Stimulated activated CD4-positive, alpha-beta T cell treated with anti-CD3 and anti-CD28 coated beads, Interleukin-1b, Interleukin-23, amount 100 ng/mL, for 48 hours (primary cell): Measurements from ENCODE around the gene MTFMT.
A peak's percentile ranks its signal among the peaks of the same experiment; 100 is the strongest.
"Not testable (repeated sequence)": the region's sequence is repeated elsewhere in the genome, so short reads cannot be mapped to it uniquely, and the experiment has no call there.

ENCODE experiments used
- DNase-seq: peaks from one replicate; pipeline ENCODE4 v3.0.0-alpha.2; 2020

MTFMT gene

GRCh38 chr15:65034719-65035118 lies 5.3 kb upstream of the MTFMT start:
- no peak for DNase-seq

GRCh38 chr15:65033659-65034269 lies 4.3 kb upstream of the MTFMT start:
- DNase-seq, result peak; percentile 23

- DNase-seq, result peak; percentile 52
These were observed 3.5 kb upstream of the MTFMT start for GRCh38 chr15:65032801-65033537.

GRCh38 chr15:65029736-65030208 lies 333 bp upstream of the MTFMT start:
- no peak for DNase-seq

GRCh38 chr15:65028338-65028737 lies 1.1 kb downstream of the MTFMT start:
- no peak for DNase-seq

GRCh38 chr15:65027593-65027992 lies 1.8 kb downstream of the MTFMT start:
- no peak for DNase-seq

- DNase-seq, result no peak
These were observed 2.7 kb downstream of the MTFMT start for GRCh38 chr15:65026756-65027155.

GRCh38 chr15:65021488-65021887 lies 8.0 kb downstream of the MTFMT start:
- DNase-seq, result no peak

- DNase-seq, result no peak
These were observed 9.0 kb downstream of the MTFMT start for GRCh38 chr15:65020419-65020818.

- not testable (repeated sequence) for DNase-seq
These were observed 18.2 kb downstream of the MTFMT start for GRCh38 chr15:65011198-65011597.

GRCh38 chr15:65008983-65009382 lies 20.5 kb downstream of the MTFMT start:
- no peak for DNase-seq

GRCh38 chr15:65006876-65007275 lies 22.6 kb downstream of the MTFMT start:
- DNase-seq, result no peak

GRCh38 chr15:65004993-65005392 lies 24.4 kb downstream of the MTFMT start:
- no peak for DNase-seq

GRCh38 chr15:64997745-64998375 lies 31.6 kb downstream of the MTFMT start:
- no peak for DNase-seq

GRCh38 chr15:64997066-64997465 lies 32.4 kb downstream of the MTFMT start:
- no peak for DNase-seq

GRCh38 chr15:64993290-64993689 lies 36.1 kb downstream of the MTFMT start:
- DNase-seq, result no peak

GRCh38 chr15:64991536-64992135 lies 37.8 kb downstream of the MTFMT start:
- no peak for DNase-seq

GRCh38 chr15:64990168-64990470 lies 39.3 kb downstream of the MTFMT start:
- DNase-seq, result no peak

GRCh38 chr15:64989416-64990167 lies 39.8 kb downstream of the MTFMT start, which contains the start of gene SPG21:
Gene SPG21, minus strand, starts transcription at chr15:64989914. Its CDS starts 6,345 bp downstream, at chr15:64983569.
- DNase-seq, result peak; percentile 91

GRCh38 chr15:64987136-64987535 lies 42.3 kb downstream of the MTFMT start:
- DNase-seq, result no peak

GRCh38 chr15:64985366-64986033 lies 43.9 kb downstream of the MTFMT start:
- DNase-seq, result no peak

GRCh38 chr15:64982472-64982871 lies 47.0 kb downstream of the MTFMT start:
- DNase-seq, result no peak
